Measurements from ENCODE around the gene APLP2. TPM values are rescaled to one million over a fixed set of nuclear protein-coding genes. Genes with fewer than 3 reads are reported as not detected.

The APLP2 gene
- total RNA-seq, 1 experiment from 2014 or later = 210 TPM

DNA sequence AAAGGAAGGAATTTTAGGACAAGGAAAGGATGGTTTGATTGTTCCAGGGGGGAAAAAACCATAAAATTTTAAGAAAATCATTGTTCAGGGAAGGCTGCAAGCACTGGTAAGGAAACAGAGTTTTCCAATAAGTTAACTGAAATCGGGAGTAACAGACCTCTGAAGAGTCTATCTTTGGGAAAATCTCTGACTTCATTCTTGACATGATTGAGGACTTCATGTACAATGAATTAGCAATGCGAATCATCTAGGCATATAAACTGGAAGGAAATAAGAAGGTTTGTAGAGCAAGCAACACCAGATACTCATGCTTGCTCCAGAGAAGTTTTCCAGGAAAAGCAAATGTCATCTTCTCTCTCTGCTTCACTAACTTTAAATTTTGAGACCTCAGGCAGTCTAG, 18.5 kb downstream of the APLP2 start:
- H2AFZ ChIP-seq (ENCODE audit: low read depth, low read length, poor library complexity, severe bottlenecking) = no peak overlapping the region
- RAD21 ChIA-PET (ENCODE audit: low non-redundant PET in 1 of 2, low total read pairs in 2 of 2, uncharacterized antibody in 2 of 2, unreplicated experiment in 2 of 2) = no interaction called here
- no peak for TF ChIP-seq MAX (IDR thresholded peaks at IDR 0.05)
- intact Hi-C loops (cut with micrococcal nuclease) = no loop called here
- no peaks in the 10 kb centered on the region for H3K27me3 ChIP-seq (ENCODE audit: insufficient read depth, low read length)
- H4K20me1 ChIP-seq (ENCODE audit: insufficient read depth) = no peaks in the 10 kb centered on the region
- BruUV-seq (replicated peaks) = no TSS peak
- no peaks in the 10 kb centered on the region for H3K36me3 ChIP-seq (ENCODE audit: control insufficient read depth in 1 of 2, insufficient read depth in 2 of 2, low read length in 2 of 2)
- H3K4me1 ChIP-seq (ENCODE audit: control insufficient read depth in 1 of 2, insufficient read depth in 2 of 2, low read length in 2 of 2) = peaks cover 2 to 8% of the 10 kb centered on the region in 2 experiments; a peak in 1 of 4 replicates
- ATAC-seq = no peak
- CTCF ChIA-PET = no interaction called here
- H3K9ac ChIP-seq (ENCODE audit: low read length) = no peak overlapping the region
- H3K9me2 ChIP-seq (ENCODE audit: insufficient read depth) = no peaks in the 10 kb centered on the region
- no peak overlapping the region for H3K4me2 ChIP-seq (ENCODE audit: low read length)
- H3K27ac ChIP-seq (ENCODE audit: low read depth, low read length) = no peak overlapping the region
- no peak for DNase-seq (ENCODE audit: low read depth, low spot score)
- peaks cover 65% of the 10 kb centered on the region for H3K79me2 ChIP-seq (ENCODE audit: insufficient read depth, low read length)
- POLR2A ChIA-PET = no interaction called here
- no peaks in the 10 kb centered on the region for H3K9me3 ChIP-seq (ENCODE audit: control insufficient read depth in 1 of 2, insufficient read depth in 1 of 2, low read depth in 1 of 2, low read length in 2 of 2)
- H3K4me3 ChIP-seq (replicated peaks in 1 of 2; ENCODE audit: low read depth in 1 of 2, low read length in 2 of 2) = no peak overlapping the region

DNA sequence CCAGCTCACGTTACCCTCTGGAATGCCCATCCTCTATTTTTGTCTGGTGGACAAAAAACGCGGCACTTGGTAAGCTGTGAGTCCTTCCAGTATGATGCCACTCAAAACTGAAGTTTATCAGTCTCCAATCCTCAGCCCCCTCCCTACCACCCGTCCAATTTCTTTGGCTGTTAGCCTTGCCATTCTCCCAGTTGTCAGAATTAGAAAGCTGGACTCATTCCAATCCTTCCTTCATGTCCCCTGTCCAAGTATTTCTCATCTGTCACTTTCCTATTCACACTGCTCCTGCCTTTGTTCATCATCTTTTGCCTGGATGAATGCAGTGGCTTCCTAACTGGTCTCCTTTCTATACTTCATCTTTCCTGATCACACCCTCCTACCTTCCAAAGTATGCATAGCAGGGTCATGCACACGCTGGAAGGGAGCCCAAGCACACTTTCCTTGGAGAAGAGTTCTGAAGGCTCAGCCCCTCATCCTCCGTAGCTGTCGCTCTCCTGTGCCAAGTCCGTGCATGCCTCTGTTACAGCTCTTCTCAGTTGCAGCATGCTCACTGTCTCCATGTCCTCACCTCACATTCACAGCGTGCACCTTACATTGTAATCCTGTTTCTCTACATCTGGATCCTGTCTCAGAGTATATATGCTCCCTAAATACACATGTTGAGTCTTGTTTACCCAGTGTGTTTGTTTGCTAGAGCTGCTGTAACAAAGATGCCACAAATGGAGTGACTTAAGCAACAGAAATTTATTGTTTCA, 19.4 kb downstream of the APLP2 start:
- no TSS peak for BruUV-seq (replicated peaks)
- no peak overlapping the region for H3K4me3 ChIP-seq (replicated peaks in 1 of 2; ENCODE audit: low read depth in 1 of 2, low read length in 2 of 2)
- POLR2A ChIA-PET = no interaction called here
- H3K9ac ChIP-seq (ENCODE audit: low read length) = no peak overlapping the region
- H3K9me2 ChIP-seq (ENCODE audit: insufficient read depth) = no peaks in the 10 kb centered on the region
- H3K79me2 ChIP-seq (ENCODE audit: insufficient read depth, low read length) = peaks cover 61% of the 10 kb centered on the region
- H2AFZ ChIP-seq (ENCODE audit: low read depth, low read length, poor library complexity, severe bottlenecking) = no peak overlapping the region
- CTCF ChIA-PET = no interaction called here
- TF ChIP-seq SRF (IDR thresholded peaks at IDR 0.05; ENCODE audit: low read depth) = no peak
- no peak for TF ChIP-seq YY1 (IDR thresholded peaks at IDR 0.05; ENCODE audit: extremely low read depth, insufficient replicate concordance, low read depth, low read length)
- TF ChIP-seq CEBPB (IDR thresholded peaks at IDR 0.05; ENCODE audit: low read depth) = no peak
- no peak for TF ChIP-seq EZH2 (IDR thresholded peaks at IDR 0.05)
- no peak overlapping the region for H3K4me2 ChIP-seq (ENCODE audit: low read length)
- H3K27ac ChIP-seq (ENCODE audit: low read depth, low read length) = no peak overlapping the region
- peaks cover 2 to 8% of the 10 kb centered on the region in 2 experiments; a peak in 1 of 4 replicates for H3K4me1 ChIP-seq (ENCODE audit: control insufficient read depth in 1 of 2, insufficient read depth in 2 of 2, low read length in 2 of 2)
- H4K20me1 ChIP-seq (ENCODE audit: insufficient read depth) = no peaks in the 10 kb centered on the region
- RAD21 ChIA-PET (ENCODE audit: low non-redundant PET in 1 of 2, low total read pairs in 2 of 2, uncharacterized antibody in 2 of 2, unreplicated experiment in 2 of 2) = no interaction called here
- no peaks in the 10 kb centered on the region for H3K9me3 ChIP-seq (ENCODE audit: control insufficient read depth in 1 of 2, insufficient read depth in 1 of 2, low read depth in 1 of 2, low read length in 2 of 2)
- peak; percentile 38; the same call in 1 of the 2 replicates for ATAC-seq
- H3K36me3 ChIP-seq (ENCODE audit: control insufficient read depth in 1 of 2, insufficient read depth in 2 of 2, low read length in 2 of 2) = no peaks in the 10 kb centered on the region
- no peak for DNase-seq (ENCODE audit: low read depth, low spot score)
- H3K27me3 ChIP-seq (ENCODE audit: insufficient read depth, low read length) = no peaks in the 10 kb centered on the region
- intact Hi-C loops (cut with micrococcal nuclease) = no loop called here
